KMS-11 (cell line): Measurements from ENCODE around the gene TMEM121.

ENCODE experiments used
- H2AFZ ChIP-seq: fragments of 200-600 bp; sonication (generic); 2 replicates; pipeline ENCODE4 v1.6.1; 2016; ENCODE audit warnings: antibody characterized with exemption, mixed run types, low read depth
- H3K27ac ChIP-seq: fragments of 200-600 bp; sonication (generic); 2 replicates; pipeline ENCODE4 v1.6.1; 2016; ENCODE audit warnings: mild to moderate bottlenecking, mixed run types
- H3K27me3 ChIP-seq: fragments of 200-600 bp; sonication (generic); 2 replicates; pipeline ENCODE4 v1.6.1; 2017; ENCODE audit warnings: mild to moderate bottlenecking, low read depth, mixed run types, moderate library complexity; ENCODE audit not compliant: insufficient read depth
- H3K36me3 ChIP-seq: fragments of 200-600 bp; sonication (generic); 2 replicates; pipeline ENCODE4 v1.6.1; 2017; ENCODE audit warnings: mild to moderate bottlenecking, mixed run types; ENCODE audit not compliant: insufficient read depth
- H3K4me1 ChIP-seq: fragments of 200-600 bp; sonication (generic); 2 replicates; pipeline ENCODE4 v1.6.1; 2016; ENCODE audit warnings: mild to moderate bottlenecking, low read depth, mixed run types; ENCODE audit not compliant: poor library complexity, severe bottlenecking
- H3K4me2 ChIP-seq: fragments of 200-600 bp; sonication (generic); 2 replicates; pipeline ENCODE4 v1.7.0; 2016; ENCODE audit warnings: mild to moderate bottlenecking, mixed run types
- H3K4me3 ChIP-seq: fragments of 200-600 bp; sonication (generic); IDR thresholded peaks from 2 replicates; pipeline ENCODE4 v1.6.1; 2017; ENCODE audit warnings: low read depth, low read length, mixed read lengths; ENCODE audit not compliant: insufficient read depth
- H3K79me2 ChIP-seq: fragments of 200-600 bp; sonication (generic); 2 replicates; pipeline ENCODE4 v1.6.1; 2016; ENCODE audit warnings: low read depth, mixed run types; ENCODE audit not compliant: insufficient read depth
- H3K9ac ChIP-seq: fragments of 200-600 bp; sonication (generic); 2 replicates; pipeline ENCODE4 v1.6.1; 2016; ENCODE audit warnings: mild to moderate bottlenecking, mixed run types
- H4K20me1 ChIP-seq: fragments of 200-600 bp; sonication (generic); 2 replicates; pipeline ENCODE4 v1.6.1; 2016; ENCODE audit warnings: mild to moderate bottlenecking, mixed run types; ENCODE audit not compliant: insufficient read depth
- TF ChIP-seq, protein P1 (sequence below): fragments of 200-600 bp; sonication (generic); conservative IDR thresholded peaks from 2 replicates; pipeline ENCODE4 v1.6.1; 2017; ENCODE audit warnings: low read depth, mild to moderate bottlenecking, antibody characterized with exemption, low read length, moderate library complexity, mixed read lengths

TMEM121 gene

DNA sequence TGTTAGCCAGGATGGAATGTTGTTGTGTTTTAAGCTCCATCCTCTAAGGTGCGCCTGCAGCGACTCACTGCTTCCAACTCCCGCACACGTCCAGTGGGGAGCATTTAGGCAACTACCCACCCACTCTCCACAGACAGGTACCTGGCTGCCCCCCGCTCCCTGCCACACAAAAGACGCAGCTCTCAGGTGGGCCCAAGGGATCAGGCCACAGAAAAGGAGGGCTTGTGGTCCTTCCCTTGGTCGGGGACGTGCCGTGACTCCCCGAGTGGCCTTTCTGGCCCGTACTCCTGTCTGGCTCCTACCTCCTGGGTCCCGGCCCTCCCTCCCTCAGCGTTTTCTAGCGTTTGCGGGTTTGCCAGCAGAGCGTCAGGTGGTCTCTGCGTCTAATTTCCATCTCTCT, 19.1 kb upstream of the TMEM121 start:
- Histone ChIP-seq H3K27me3 (peaks cover 19% of the 10 kb centered on the region; the same call in 1 of the 2 replicates), H3K4me2 (no peak overlapping the region), H3K4me1 (no peaks in the 10 kb centered on the region), H2AFZ (no peak overlapping the region), H3K79me2 (no peaks in the 10 kb centered on the region), H3K27ac (no peak overlapping the region), H3K9ac (no peak overlapping the region), H3K36me3 (no peaks in the 10 kb centered on the region), H4K20me1 (no peaks in the 10 kb centered on the region), H3K4me3 (no peak overlapping the region)
- TF ChIP-seq, protein P1, sequence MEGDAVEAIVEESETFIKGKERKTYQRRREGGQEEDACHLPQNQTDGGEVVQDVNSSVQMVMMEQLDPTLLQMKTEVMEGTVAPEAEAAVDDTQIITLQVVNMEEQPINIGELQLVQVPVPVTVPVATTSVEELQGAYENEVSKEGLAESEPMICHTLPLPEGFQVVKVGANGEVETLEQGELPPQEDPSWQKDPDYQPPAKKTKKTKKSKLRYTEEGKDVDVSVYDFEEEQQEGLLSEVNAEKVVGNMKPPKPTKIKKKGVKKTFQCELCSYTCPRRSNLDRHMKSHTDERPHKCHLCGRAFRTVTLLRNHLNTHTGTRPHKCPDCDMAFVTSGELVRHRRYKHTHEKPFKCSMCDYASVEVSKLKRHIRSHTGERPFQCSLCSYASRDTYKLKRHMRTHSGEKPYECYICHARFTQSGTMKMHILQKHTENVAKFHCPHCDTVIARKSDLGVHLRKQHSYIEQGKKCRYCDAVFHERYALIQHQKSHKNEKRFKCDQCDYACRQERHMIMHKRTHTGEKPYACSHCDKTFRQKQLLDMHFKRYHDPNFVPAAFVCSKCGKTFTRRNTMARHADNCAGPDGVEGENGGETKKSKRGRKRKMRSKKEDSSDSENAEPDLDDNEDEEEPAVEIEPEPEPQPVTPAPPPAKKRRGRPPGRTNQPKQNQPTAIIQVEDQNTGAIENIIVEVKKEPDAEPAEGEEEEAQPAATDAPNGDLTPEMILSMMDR: no peak

- H3K27ac ChIP-seq: no peak overlapping the region
- H4K20me1 ChIP-seq: no peaks in the 10 kb centered on the region
- no peaks in the 10 kb centered on the region for H3K79me2 ChIP-seq
- no peaks in the 10 kb centered on the region for H3K36me3 ChIP-seq
- H3K27me3 ChIP-seq: peaks cover 19% of the 10 kb centered on the region; the same call in 1 of the 2 replicates
- H3K4me3 ChIP-seq: no peak overlapping the region
- no peaks in the 10 kb centered on the region for H3K4me1 ChIP-seq
- no peak overlapping the region for H3K9ac ChIP-seq
- H2AFZ ChIP-seq: no peak overlapping the region
- TF ChIP-seq, protein P1: no peak
- no peak overlapping the region for H3K4me2 ChIP-seq
Measured at GRCh38 chr14:105508069-105508468, 18.3 kb upstream of the TMEM121 start.

DNA sequence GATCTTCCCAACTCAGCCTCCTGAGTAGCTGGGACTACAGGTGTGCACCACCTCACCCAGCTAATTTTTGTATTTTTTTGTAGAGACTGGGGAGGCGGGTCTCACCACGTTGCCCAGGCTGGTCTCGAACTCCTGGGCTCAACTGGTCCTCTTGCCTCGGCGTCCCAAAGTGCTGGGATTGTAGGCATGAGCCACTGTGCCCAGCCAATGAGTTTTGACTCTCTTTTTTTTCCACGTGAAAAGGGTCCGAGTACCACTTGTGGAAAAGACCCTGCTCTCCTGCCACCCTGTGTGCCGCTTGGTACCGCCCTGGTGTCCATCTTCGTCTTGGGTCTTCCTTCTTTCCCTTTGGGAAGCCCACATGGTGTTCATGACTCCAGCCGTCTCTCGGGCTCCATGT, 17.8 kb upstream of the TMEM121 start:
- H3K4me2 ChIP-seq: no peak overlapping the region
- no peaks in the 10 kb centered on the region for H3K36me3 ChIP-seq
- H3K9ac ChIP-seq: no peak overlapping the region
- no peak overlapping the region for H2AFZ ChIP-seq
- no peaks in the 10 kb centered on the region for H3K79me2 ChIP-seq
- no peak overlapping the region for H3K27ac ChIP-seq
- H3K4me1 ChIP-seq: no peaks in the 10 kb centered on the region
- H3K27me3 ChIP-seq: peaks cover 19% of the 10 kb centered on the region; the same call in 1 of the 2 replicates
- no peak overlapping the region for H3K4me3 ChIP-seq
- TF ChIP-seq, protein P1: no peak
- no peaks in the 10 kb centered on the region for H4K20me1 ChIP-seq

DNA sequence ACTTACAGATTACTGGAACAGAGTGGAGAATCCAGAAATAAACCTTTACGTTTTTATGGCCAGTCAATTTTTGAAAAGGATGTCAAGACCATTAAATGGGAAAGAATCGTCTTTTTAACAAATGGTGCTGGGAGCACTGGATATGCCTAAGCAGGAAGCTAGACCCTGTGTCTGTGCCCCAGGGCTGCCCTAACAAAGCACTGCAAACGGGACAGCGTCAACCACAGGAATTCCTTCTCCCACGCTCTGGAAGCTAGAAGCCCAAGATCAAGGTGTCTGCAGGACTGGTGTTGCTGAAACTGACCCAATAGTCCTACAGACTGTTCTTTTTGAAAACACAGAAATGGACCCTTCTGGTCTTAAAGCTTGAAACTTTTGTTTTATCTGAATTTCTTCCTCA, 9.3 kb upstream of the TMEM121 start:
- Histone ChIP-seq H3K4me2 (no peak overlapping the region), H3K36me3 (no peaks in the 10 kb centered on the region), H3K27ac (no peak overlapping the region), H3K4me1 (no peaks in the 10 kb centered on the region), H3K27me3 (peaks cover 33% of the 10 kb centered on the region), H4K20me1 (no peaks in the 10 kb centered on the region), H3K79me2 (no peaks in the 10 kb centered on the region), H3K9ac (no peak overlapping the region), H3K4me3 (no peak overlapping the region), H2AFZ (no peak overlapping the region)
- TF ChIP-seq, protein P1: no peak
